Tibial nerve (tissue), 4 donors: ENCODE data around the gene UFSP2. TPM values are rescaled to one million over a fixed set of nuclear protein-coding genes. Genes with fewer than 3 reads are reported as not detected.
A peak's percentile ranks its signal among the peaks of the same experiment; 100 is the strongest.

Experiments used
- DNase-seq, 2 donors: peaks; one replicate each; pipeline ENCODE4 v3.0.0-alpha.2; 2019; ENCODE audit warnings: low spot score in 2 of 2
- H3K27ac ChIP-seq, 4 donors: fragments of 200-600 bp; sonication (generic) in 3 of 4; one replicate each; pipeline ENCODE4 v1.5.1; 2017 to 2019; ENCODE audit warnings: mild to moderate bottlenecking in 1 of 4
- H3K27me3 ChIP-seq, 2 donors: fragments of 200-600 bp; sonication (generic) in 1 of 2; one replicate each; pipeline versions ENCODE4 v1.5.1 to v1.6.0; 2017 to 2019
- H3K36me3 ChIP-seq, 3 donors: fragments of 200-600 bp; sonication (generic); one replicate each; pipeline ENCODE4 v1.5.1; 2018 to 2019
- H3K4me1 ChIP-seq, 4 donors: fragments of 200-600 bp; sonication (generic) in 3 of 4; one replicate each; pipeline ENCODE4 v1.5.1; 2017 to 2019
- H3K4me3 ChIP-seq, 4 donors: fragments of 200-600 bp; sonication (generic) in 3 of 4; one replicate each; pipeline ENCODE4 v1.5.1; 2017 to 2019; ENCODE audit warnings: mild to moderate bottlenecking in 1 of 4, moderate library complexity in 1 of 4
- H3K9me3 ChIP-seq, 4 donors: fragments of 200-600 bp; sonication (generic) in 3 of 4; one replicate each; pipeline ENCODE4 v1.5.1; 2017 to 2019
- EP300 ChIP-seq, 2 donors: sonication (generic); formaldehyde crosslinking; IDR thresholded peaks; one replicate each; pipeline ENCODE4 v1.6.1; 2017; ENCODE audit warnings: antibody characterized with exemption in 2 of 2, mild to moderate bottlenecking in 1 of 2
- POLR2A ChIP-seq, 2 donors: fragments of 450-650 bp; IDR thresholded peaks; one replicate each; pipeline ENCODE4 v1.6.1; 2017; ENCODE audit warnings: antibody characterized with exemption in 2 of 2, mild to moderate bottlenecking in 2 of 2, moderate library complexity in 2 of 2
- WGBS, 2 donors: methylation state at CpG; one replicate each; pipeline ENCODE4 v1.1.5; 2018; 5-methylcytosine and 5-hydroxymethylcytosine counted together
- total RNA-seq, 4 donors: library from RNA; depleted of rRNA; stranded (reverse); fragments of >200 nt; gene quantifications; one replicate each; pipeline ENCODE4 v1.1.0, GENCODE V29; 2016
- TF ChIP-seq, protein P1 (sequence below), 5 experiments: fragments of 200-600 bp in 3 of 5; fragments of 450-650 bp in 2 of 5; sonication (generic) in 3 of 5; IDR thresholded peaks; one replicate each; pipeline ENCODE4 v1.5.1; 2016 to 2019; ENCODE audit warnings: antibody characterized with exemption in 5 of 5, mild to moderate bottlenecking in 3 of 5, moderate library complexity in 2 of 5

UFSP2 gene
- total RNA-seq, 4 donors from 2014 or later, result 19.4 to 35.0 (median 29.2) TPM

DNA sequence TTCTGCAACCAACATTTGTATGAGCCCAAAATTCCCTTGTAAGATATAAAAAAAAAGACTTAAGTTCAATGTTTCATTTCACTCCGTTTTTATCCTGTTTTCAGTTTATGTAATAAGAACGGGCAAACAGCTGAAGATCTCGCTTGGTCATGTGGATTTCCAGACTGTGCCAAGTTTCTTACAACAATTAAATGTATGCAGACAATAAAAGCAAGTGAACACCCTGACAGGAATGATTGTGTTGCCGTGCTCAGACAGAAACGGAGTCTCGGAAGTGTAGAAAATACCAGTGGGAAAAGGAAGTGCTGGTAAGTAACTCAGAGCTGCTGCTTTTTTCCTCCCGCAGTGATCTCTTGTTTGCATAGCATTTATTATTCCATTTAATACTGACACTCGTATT is 26.3 kb downstream of the UFSP2 start:
- H3K27me3 ChIP-seq, result no peaks in the 10 kb centered on the region
- WGBS, 2 donors, result 53 to 59% methylated on average over 8 of the region's 8 CpGs
- no peak for DNase-seq
- no peaks in the 10 kb centered on the region for H3K9me3 ChIP-seq
- H3K4me3 ChIP-seq, result no peak overlapping the region
- no peak for TF ChIP-seq EP300 (IDR thresholded peaks at IDR 0.05)
- TF ChIP-seq, protein P1, sequence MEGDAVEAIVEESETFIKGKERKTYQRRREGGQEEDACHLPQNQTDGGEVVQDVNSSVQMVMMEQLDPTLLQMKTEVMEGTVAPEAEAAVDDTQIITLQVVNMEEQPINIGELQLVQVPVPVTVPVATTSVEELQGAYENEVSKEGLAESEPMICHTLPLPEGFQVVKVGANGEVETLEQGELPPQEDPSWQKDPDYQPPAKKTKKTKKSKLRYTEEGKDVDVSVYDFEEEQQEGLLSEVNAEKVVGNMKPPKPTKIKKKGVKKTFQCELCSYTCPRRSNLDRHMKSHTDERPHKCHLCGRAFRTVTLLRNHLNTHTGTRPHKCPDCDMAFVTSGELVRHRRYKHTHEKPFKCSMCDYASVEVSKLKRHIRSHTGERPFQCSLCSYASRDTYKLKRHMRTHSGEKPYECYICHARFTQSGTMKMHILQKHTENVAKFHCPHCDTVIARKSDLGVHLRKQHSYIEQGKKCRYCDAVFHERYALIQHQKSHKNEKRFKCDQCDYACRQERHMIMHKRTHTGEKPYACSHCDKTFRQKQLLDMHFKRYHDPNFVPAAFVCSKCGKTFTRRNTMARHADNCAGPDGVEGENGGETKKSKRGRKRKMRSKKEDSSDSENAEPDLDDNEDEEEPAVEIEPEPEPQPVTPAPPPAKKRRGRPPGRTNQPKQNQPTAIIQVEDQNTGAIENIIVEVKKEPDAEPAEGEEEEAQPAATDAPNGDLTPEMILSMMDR (IDR thresholded peaks at IDR 0.05), result no peak
- TF ChIP-seq POLR2A (IDR thresholded peaks at IDR 0.05), result no peak
- H3K4me1 ChIP-seq, result peaks cover 0 to 51% (median 6%) of the 10 kb centered on the region in 4 donors
- peak overlapping the region in 3 of 4 donors; percentile 34 to 100 (median 62) for H3K27ac ChIP-seq
- peaks cover 0 to 40% (median 0%) of the 10 kb centered on the region in 3 donors for H3K36me3 ChIP-seq

- Histone ChIP-seq H3K4me3 (no peak overlapping the region), H3K36me3 (peaks cover 0 to 37% (median 0%) of the 10 kb centered on the region in 3 donors), H3K27ac (peak overlapping the region in 3 of 4 donors; percentile 34 to 100 (median 62)), H3K27me3 (no peaks in the 10 kb centered on the region), H3K9me3 (no peaks in the 10 kb centered on the region), H3K4me1 (peaks cover 0 to 55% (median 7%) of the 10 kb centered on the region in 4 donors)
- TF ChIP-seq POLR2A (IDR thresholded peaks at IDR 0.05) (no peak), EP300 (IDR thresholded peaks at IDR 0.05) (no peak)
- TF ChIP-seq, protein P1 (IDR thresholded peaks at IDR 0.05), result no peak
- no peak for DNase-seq
- WGBS, 2 donors, result 15 to 21% methylated on average over 2 of the region's 2 CpGs
Observed at GRCh38 chr4:185398618-185399017, 27.1 kb downstream of the UFSP2 start.

DNA sequence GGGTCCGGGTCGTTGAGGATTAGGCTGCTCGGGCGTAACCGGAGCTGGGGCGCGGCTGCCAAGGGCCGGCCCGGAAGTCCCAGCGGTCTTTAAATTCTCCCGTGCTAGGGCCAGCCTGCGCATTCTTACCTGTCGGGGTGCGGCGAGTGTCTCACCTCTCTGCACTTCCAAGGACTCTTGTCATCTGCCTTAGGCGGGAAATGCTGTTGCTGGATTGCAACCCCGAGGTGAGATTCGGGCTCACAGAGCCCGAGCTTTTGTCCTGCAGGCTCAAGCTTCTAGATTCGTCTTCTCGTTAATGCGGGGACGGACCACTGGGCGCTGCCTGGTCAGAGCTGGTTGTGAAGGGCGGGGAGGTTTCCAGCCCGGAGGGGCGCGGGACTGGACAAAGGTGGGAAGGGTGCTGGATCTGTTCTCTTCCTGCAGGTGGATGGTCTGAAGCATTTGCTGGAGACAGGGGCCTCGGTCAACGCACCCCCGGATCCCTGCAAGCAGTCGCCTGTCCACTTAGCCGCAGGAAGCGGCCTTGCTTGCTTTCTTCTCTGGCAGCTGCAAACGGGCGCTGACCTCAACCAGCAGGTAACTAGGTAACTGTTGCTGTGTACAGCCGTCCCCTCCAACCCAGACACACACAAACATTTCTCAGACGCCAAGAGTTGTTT is 28.9 kb downstream of the UFSP2 start, which contains the start of gene ANKRD37:
Gene ANKRD37, plus strand, starts transcription at position 118 of the 662 bp plus-strand sequence. Its CDS starts 83 bp downstream, at position 201.
- TF ChIP-seq, protein P1 (IDR thresholded peaks at IDR 0.05), result peak in 2 of 5 experiments; percentile 11 to 14
- no peak for TF ChIP-seq POLR2A (IDR thresholded peaks at IDR 0.05)
- Histone ChIP-seq H3K9me3 (no peaks in the 10 kb centered on the region), H3K36me3 (peaks cover 0 to 19% (median 0%) of the 10 kb centered on the region in 3 donors), H3K4me3 (peak within 1 kb of the TSS; percentile 87 to 98 (median 96)), H3K4me1 (peaks cover 0 to 55% (median 7%) of the 10 kb centered on the region in 4 donors), H3K27me3 (no peaks in the 10 kb centered on the region), H3K27ac (peak within 1 kb of the TSS; percentile 97 to 100 (median 100))
- no peak for DNase-seq
- 4% methylated on average over 32 to 34 of the region's 38 CpGs for WGBS, 2 donors

- DNase-seq, result peak; percentile 91 to 94
- H3K27ac ChIP-seq, result peak overlapping the region; percentile 97 to 100 (median 100)
- peaks cover 0 to 12% (median 0%) of the 10 kb centered on the region in 3 donors for H3K36me3 ChIP-seq
- peaks cover 0 to 55% (median 7%) of the 10 kb centered on the region in 4 donors for H3K4me1 ChIP-seq
- peak overlapping the region; percentile 87 to 98 (median 96) for H3K4me3 ChIP-seq
- WGBS, 2 donors, result 0% methylated on average over 11 to 64 of the region's 98 CpGs
- TF ChIP-seq, protein P1 (IDR thresholded peaks at IDR 0.05), result peak in 1 of 5 experiments; percentile 33
- TF ChIP-seq EP300 (IDR thresholded peaks at IDR 0.05), result peak; percentile 59 to 98
- TF ChIP-seq POLR2A (IDR thresholded peaks at IDR 0.05), result peak; percentile 88 to 91
- no peaks in the 10 kb centered on the region for H3K27me3 ChIP-seq
- H3K9me3 ChIP-seq, result no peaks in the 10 kb centered on the region
Observed at GRCh38 chr4:185395956-185396723, 29.6 kb downstream of the UFSP2 start.
